Mesenchymal stem cell (in vitro differentiated cells and primary cell): ENCODE results near the gene CUEDC2.

Experiments
- DNase-seq: peaks from one replicate; pipeline ENCODE4 v3.0.0-alpha.2; 2013
- H2AFZ ChIP-seq: one replicate; pipeline ENCODE4 v1.6.1; 2013; ENCODE audit warnings: low read depth, mild to moderate bottlenecking, control low read depth, inconsistent platforms, low read length, moderate library complexity
- H2AK5ac ChIP-seq: 2 replicates; pipeline ENCODE4 v1.6.1; 2013; ENCODE audit warnings: low read length, moderate library complexity, mild to moderate bottlenecking, inconsistent platforms; ENCODE audit not compliant: severe bottlenecking
- H2BK120ac ChIP-seq: one replicate; pipeline ENCODE4 v1.6.1; 2013; ENCODE audit warnings: low read depth, mild to moderate bottlenecking, inconsistent platforms, low read length, moderate library complexity
- H2BK12ac ChIP-seq, 2 experiments: one replicate each; pipeline ENCODE4 v1.6.1; 2013; ENCODE audit warnings: inconsistent platforms in 2 of 2, low read length in 2 of 2, mild to moderate bottlenecking in 2 of 2, moderate library complexity in 2 of 2, control low read depth in 1 of 2
- H2BK15ac ChIP-seq: one replicate; pipeline ENCODE4 v1.6.1; 2013; ENCODE audit warnings: mild to moderate bottlenecking, low read depth, inconsistent platforms; ENCODE audit not compliant: poor library complexity, severe bottlenecking
- H2BK5ac ChIP-seq: 2 replicates; pipeline ENCODE4 v1.6.1; 2013; ENCODE audit warnings: low read depth, mild to moderate bottlenecking, low read length, control low read depth, inconsistent platforms; ENCODE audit not compliant: poor library complexity, severe bottlenecking
- H3K14ac ChIP-seq, 2 experiments: one replicate each; pipeline ENCODE4 v1.6.1; 2013; ENCODE audit warnings: inconsistent platforms in 2 of 2, low read length in 2 of 2, control low read depth in 1 of 2, mild to moderate bottlenecking in 1 of 2, moderate library complexity in 1 of 2
- H3K18ac ChIP-seq, 2 experiments: one replicate each; pipeline ENCODE4 v1.6.1; 2013; ENCODE audit warnings: inconsistent platforms in 2 of 2, low read length in 2 of 2, control low read depth in 1 of 2, low read depth in 1 of 2, mild to moderate bottlenecking in 1 of 2
- H3K23ac ChIP-seq, 2 experiments: one replicate each; pipeline ENCODE4 v1.6.1; 2013; ENCODE audit warnings: inconsistent platforms in 2 of 2, low read length in 2 of 2, mild to moderate bottlenecking in 2 of 2, moderate library complexity in 2 of 2, control low read depth in 1 of 2
- H3K27ac ChIP-seq: 2 replicates; pipeline ENCODE4 v1.5.1; 2013; ENCODE audit warnings: mild to moderate bottlenecking, moderate library complexity, low read length, control low read depth, inconsistent platforms; ENCODE audit not compliant: poor library complexity, severe bottlenecking
- H3K27me3 ChIP-seq, 2 experiments: 2 replicates each; pipeline versions ENCODE4 v1.6.1 to v1.7.0; 2013; ENCODE audit warnings: low read length in 2 of 2, mild to moderate bottlenecking in 2 of 2, moderate library complexity in 2 of 2, control low read depth in 1 of 2, inconsistent platforms in 1 of 2; ENCODE audit not compliant: control insufficient read depth in 1 of 2, insufficient read depth in 1 of 2
- H3K36me3 ChIP-seq, 2 experiments: 2 replicates each; pipeline versions ENCODE4 v1.6.1 to v1.7.0; 2013; ENCODE audit warnings: low read length in 2 of 2, control low read depth in 1 of 2, inconsistent platforms in 1 of 2, low read depth in 1 of 2, mild to moderate bottlenecking in 1 of 2; ENCODE audit not compliant: insufficient read depth in 2 of 2, control insufficient read depth in 1 of 2
- H3K4ac ChIP-seq, 2 experiments: one replicate each; pipeline ENCODE4 v1.6.1; 2013; ENCODE audit warnings: inconsistent platforms in 2 of 2, low read length in 2 of 2, mild to moderate bottlenecking in 2 of 2, moderate library complexity in 2 of 2, control low read depth in 1 of 2, low read depth in 1 of 2
- H3K4me1 ChIP-seq: 2 replicates; pipeline ENCODE4 v1.6.1; 2013; ENCODE audit warnings: low read depth, low read length, control low read depth; ENCODE audit not compliant: control insufficient read depth, insufficient read depth
- H3K4me2 ChIP-seq: 2 replicates; pipeline ENCODE4 v1.6.1; 2013; ENCODE audit warnings: low read length, mild to moderate bottlenecking, inconsistent platforms; ENCODE audit not compliant: poor library complexity, severe bottlenecking
- H3K4me3 ChIP-seq, 2 experiments: 2 replicates each; pipeline versions ENCODE4 v1.5.1 to v1.7.0; 2013; ENCODE audit warnings: low read length in 2 of 2, mild to moderate bottlenecking in 2 of 2, control low read depth in 1 of 2, low read depth in 1 of 2; ENCODE audit not compliant: insufficient read depth in 1 of 2
- H3K79me1 ChIP-seq: replicated peaks from 2 replicates; pipeline ENCODE4 v1.6.1; 2013; ENCODE audit warnings: mild to moderate bottlenecking, control low read depth, low read length, inconsistent platforms; ENCODE audit not compliant: poor library complexity, severe bottlenecking
- H3K9ac ChIP-seq: 2 replicates; pipeline ENCODE4 v1.7.0; 2013; ENCODE audit warnings: mild to moderate bottlenecking, low read length, moderate library complexity
- H3K9me3 ChIP-seq: 2 replicates; pipeline ENCODE4 v1.7.0; 2013; ENCODE audit warnings: mild to moderate bottlenecking, low read length; ENCODE audit not compliant: control insufficient read depth
- H4K8ac ChIP-seq: one replicate; pipeline ENCODE4 v1.6.1; 2013; ENCODE audit warnings: inconsistent platforms, mild to moderate bottlenecking, low read length, moderate library complexity
- H4K91ac ChIP-seq: one replicate; pipeline ENCODE4 v1.6.1; 2013; ENCODE audit warnings: mild to moderate bottlenecking, low read length, inconsistent platforms
- WGBS: methylation state at CpG from one replicate; pipeline ENCODE4 v1.1.7; 2013; ENCODE audit warnings: mixed read lengths; 5-methylcytosine and 5-hydroxymethylcytosine counted together

Gene CUEDC2

GRCh38 chr10:102393411-102394078 is 38.8 kb downstream of the CUEDC2 start:
- peak overlapping the region; percentile 78 for H3K4me2 ChIP-seq
- no peak overlapping the region for H3K4ac ChIP-seq
- no peak overlapping the region for H3K23ac ChIP-seq
- no peak overlapping the region for H4K8ac ChIP-seq
- H3K18ac ChIP-seq: no peak overlapping the region
- 44% methylated on average over 30 of the region's 30 CpGs for WGBS
- H3K4me3 ChIP-seq: peak overlapping the region in 1 of 2 experiments; percentile 92
- H2BK120ac ChIP-seq: no peak overlapping the region
- no peak overlapping the region for H4K91ac ChIP-seq
- H2AK5ac ChIP-seq: no peak overlapping the region
- no peaks in the 10 kb centered on the region for H3K9me3 ChIP-seq
- H2BK15ac ChIP-seq: peak overlapping the region; percentile 19
- H3K27me3 ChIP-seq: peaks cover 0 to 8% of the 10 kb centered on the region in 2 experiments
- peaks cover 11 to 21% of the 10 kb centered on the region in 2 experiments for H3K36me3 ChIP-seq
- no peak overlapping the region for H2AFZ ChIP-seq
- H2BK12ac ChIP-seq: no peak overlapping the region
- H3K9ac ChIP-seq: peak overlapping the region; percentile 90
- peaks cover 26% of the 10 kb centered on the region for H3K4me1 ChIP-seq
- no peak overlapping the region for H2BK5ac ChIP-seq
- H3K14ac ChIP-seq: no peak overlapping the region
- H3K79me1 ChIP-seq: peaks cover 17% of the 10 kb centered on the region
- H3K27ac ChIP-seq: peak overlapping the region; percentile 33
- DNase-seq: no peak

GRCh38 chr10:102392306-102392705 is 40.1 kb downstream of the CUEDC2 start:
- Histone ChIP-seq H3K4me3 (no peak overlapping the region), H3K9me3 (no peaks in the 10 kb centered on the region)

GRCh38 chr10:102389894-102390293 is 42.5 kb downstream of the CUEDC2 start:
- H3K9me3 ChIP-seq: no peaks in the 10 kb centered on the region
- no peak overlapping the region for H2AK5ac ChIP-seq
- peaks cover 14% of the 10 kb centered on the region for H3K4me1 ChIP-seq
- H3K27ac ChIP-seq: no peak overlapping the region
- H3K14ac ChIP-seq: no peak overlapping the region
- no peak overlapping the region for H3K4ac ChIP-seq
- WGBS: over 99% methylated on average over 3 of the region's 3 CpGs
- no peak overlapping the region for H2BK12ac ChIP-seq
- no peak overlapping the region for H2BK5ac ChIP-seq
- no peak for DNase-seq
- no peak overlapping the region for H3K4me2 ChIP-seq
- H3K23ac ChIP-seq: no peak overlapping the region
- peaks cover 0 to 1% of the 10 kb centered on the region in 2 experiments for H3K36me3 ChIP-seq
- no peak overlapping the region for H3K18ac ChIP-seq
- no peak overlapping the region for H2BK120ac ChIP-seq
- H3K79me1 ChIP-seq: no peaks in the 10 kb centered on the region
- H2BK15ac ChIP-seq: no peak overlapping the region
- H3K9ac ChIP-seq: no peak overlapping the region
- H4K8ac ChIP-seq: no peak overlapping the region
- H4K91ac ChIP-seq: no peak overlapping the region
- no peak overlapping the region for H2AFZ ChIP-seq
- no peak overlapping the region for H3K4me3 ChIP-seq
- peaks cover 0 to 8% of the 10 kb centered on the region in 2 experiments for H3K27me3 ChIP-seq

More at GRCh38 chr10:102392306-102392705, 40.1 kb downstream of the CUEDC2 start:
- Histone ChIP-seq H3K79me1 (peaks cover 13% of the 10 kb centered on the region), H3K18ac (no peak overlapping the region), H3K27ac (no peak overlapping the region), H4K8ac (no peak overlapping the region), H2AK5ac (no peak overlapping the region), H2AFZ (no peak overlapping the region), H3K4me2 (no peak overlapping the region), H2BK120ac (no peak overlapping the region), H3K36me3 (peaks cover 0 to 9% of the 10 kb centered on the region in 2 experiments), H3K27me3 (peaks cover 0 to 8% of the 10 kb centered on the region in 2 experiments), H4K91ac (no peak overlapping the region), H3K23ac (no peak overlapping the region), H2BK5ac (no peak overlapping the region), H3K14ac (no peak overlapping the region), H3K4me1 (peaks cover 23% of the 10 kb centered on the region), H2BK12ac (no peak overlapping the region), H3K9ac (no peak overlapping the region), H3K4ac (no peak overlapping the region), H2BK15ac (no peak overlapping the region)
- 85% methylated on average over 5 of the region's 5 CpGs for WGBS
- DNase-seq: no peak

GRCh38 chr10:102384606-102385429 is 47.6 kb downstream of the CUEDC2 start:
- H2BK5ac ChIP-seq: no peak overlapping the region
- WGBS: 77% methylated on average over 4 of the region's 4 CpGs
- peaks cover 34 to 45% of the 10 kb centered on the region in 2 experiments for H3K36me3 ChIP-seq
- peak overlapping the region in 1 of 2 experiments; percentile 49 for H3K18ac ChIP-seq
- H3K79me1 ChIP-seq: peaks cover 14% of the 10 kb centered on the region
- H3K4ac ChIP-seq: no peak overlapping the region
- H2BK15ac ChIP-seq: no peak overlapping the region
- H4K8ac ChIP-seq: peak overlapping the region; percentile 75
- H3K4me3 ChIP-seq: no peak overlapping the region
- no peak overlapping the region for H2BK120ac ChIP-seq
- H3K27me3 ChIP-seq: no peaks in the 10 kb centered on the region
- H3K4me1 ChIP-seq: peaks cover 6% of the 10 kb centered on the region
- H2AK5ac ChIP-seq: peak overlapping the region; percentile 16
- no peak overlapping the region for H2BK12ac ChIP-seq
- peak overlapping the region; percentile 34 for H4K91ac ChIP-seq
- DNase-seq: peak; percentile 62
- H3K4me2 ChIP-seq: no peak overlapping the region
- peak overlapping the region; percentile 30 for H3K27ac ChIP-seq
- peak overlapping the region; percentile 65 for H3K9ac ChIP-seq
- no peak overlapping the region for H2AFZ ChIP-seq
- no peaks in the 10 kb centered on the region for H3K9me3 ChIP-seq
- no peak overlapping the region for H3K23ac ChIP-seq
- no peak overlapping the region for H3K14ac ChIP-seq
